DOHH2 (cell line): ENCODE measurements around the gene KCNJ15.

Source experiments
- H3F3A ChIP-seq: fragments of 200-600 bp; sonication (generic), shearing (Covaris generic); 2 replicates; pipeline ENCODE4 v1.6.0; 2016; ENCODE audit warnings: antibody characterized with exemption, mild to moderate bottlenecking; ENCODE audit not compliant: control insufficient read depth, insufficient read depth
- H3K27ac ChIP-seq: fragments of 200-600 bp; sonication (generic); 2 replicates; pipeline ENCODE4 v1.5.1; 2014; ENCODE audit warnings: low read depth, mild to moderate bottlenecking, low read length, moderate library complexity
- H3K27me3 ChIP-seq: fragments of 200-600 bp; sonication (generic); 2 replicates; pipeline ENCODE4 v1.6.1; 2014; ENCODE audit warnings: mild to moderate bottlenecking, low read length, mixed read lengths; ENCODE audit not compliant: control insufficient read depth
- H3K36me3 ChIP-seq: fragments of 200-600 bp; sonication (generic); 2 replicates; pipeline ENCODE4 v1.6.1; 2014; ENCODE audit warnings: mild to moderate bottlenecking, low read length, moderate library complexity, mixed read lengths; ENCODE audit not compliant: control insufficient read depth
- H3K4me1 ChIP-seq: fragments of 200-600 bp; sonication (generic); 2 replicates; pipeline ENCODE4 v1.6.1; 2014; ENCODE audit warnings: mild to moderate bottlenecking, low read length, mixed read lengths; ENCODE audit not compliant: control insufficient read depth
- H3K4me2 ChIP-seq: fragments of 200-600 bp; sonication (generic); 2 replicates; pipeline ENCODE4 v1.6.0; 2014; ENCODE audit warnings: mild to moderate bottlenecking, low read length, moderate library complexity
- H3K4me3 ChIP-seq: fragments of 200-600 bp; sonication (generic); 2 replicates; pipeline ENCODE4 v1.5.1; 2014; ENCODE audit warnings: mild to moderate bottlenecking, low read length, mixed read lengths
- H3K79me2 ChIP-seq: fragments of 200-600 bp; sonication (generic); 2 replicates; pipeline ENCODE4 v1.6.1; 2014; ENCODE audit warnings: mild to moderate bottlenecking, low read length, mixed read lengths; ENCODE audit not compliant: control insufficient read depth
- H3K9me2 ChIP-seq: fragments of 200-600 bp; sonication (generic); replicated peaks from 2 replicates; pipeline ENCODE4 v1.6.1; 2014; ENCODE audit warnings: mild to moderate bottlenecking, low read length, mixed read lengths; ENCODE audit not compliant: control insufficient read depth
- H3K9me3 ChIP-seq: fragments of 200-600 bp; sonication (generic); 2 replicates; pipeline ENCODE4 v1.6.1; 2014; ENCODE audit warnings: antibody characterized with exemption, low read length, mixed read lengths; ENCODE audit not compliant: control insufficient read depth, insufficient read depth
- H4K20me1 ChIP-seq: fragments of 200-600 bp; sonication (generic); 2 replicates; pipeline ENCODE4 v1.6.0; 2014; ENCODE audit warnings: low read depth, mild to moderate bottlenecking, antibody characterized with exemption, low read length, moderate library complexity; ENCODE audit not compliant: control insufficient read depth, insufficient read depth
- EZH2phosphoT487 ChIP-seq: fragments of 200-600 bp; sonication (generic); IDR thresholded peaks from 2 replicates; pipeline ENCODE4 v1.6.1; 2017; ENCODE audit warnings: borderline replicate concordance, mild to moderate bottlenecking, antibody characterized with exemption, low read length, moderate library complexity, mixed read lengths
- TF ChIP-seq, protein P1 (sequence below): fragments of 200-600 bp; sonication (generic); IDR thresholded peaks from one replicate; pipeline ENCODE4 v1.5.1; 2014; ENCODE audit warnings: antibody characterized with exemption, mild to moderate bottlenecking, low read depth, low read length; ENCODE audit not compliant: poor library complexity, severe bottlenecking

Gene KCNJ15

DNA sequence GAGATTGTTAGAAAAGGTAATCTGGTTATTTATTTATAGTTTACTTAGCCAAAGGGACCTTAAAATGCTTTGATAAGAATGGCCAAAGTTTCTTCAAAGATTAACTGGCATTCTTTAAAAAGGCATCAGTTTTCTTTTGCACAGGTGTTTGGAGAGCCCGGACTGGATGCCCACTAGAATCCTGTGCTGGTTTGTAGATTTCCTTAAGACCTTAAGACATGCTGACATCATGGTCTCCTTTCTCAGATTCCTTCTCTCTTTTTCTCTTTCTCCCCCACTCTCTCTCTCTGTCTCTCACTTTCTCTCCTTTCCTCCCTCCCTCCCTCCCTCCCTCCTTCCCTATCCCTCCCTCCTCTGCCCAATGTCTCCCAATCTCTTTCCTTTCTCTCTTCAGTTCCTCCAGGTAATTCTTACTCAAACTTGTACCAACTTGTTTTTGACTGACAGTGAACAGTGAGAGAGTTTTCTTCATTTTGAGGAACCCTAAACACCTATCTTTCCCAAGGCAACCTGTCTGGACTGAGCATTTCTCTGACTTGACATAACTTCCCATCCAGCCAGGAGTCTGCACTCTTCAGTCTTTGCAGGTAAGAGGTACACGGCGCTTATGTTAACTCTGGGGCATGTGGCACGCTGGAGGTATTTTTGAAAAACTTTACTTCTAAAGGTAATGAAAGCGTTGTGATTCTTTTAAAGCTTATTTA is at the start of gene KCNJ15:
Gene KCNJ15 (plus strand): TSS at position 393 of the 704 bp plus-strand sequence. CDS start 42,271 bp downstream, outside the sequence.
- Histone ChIP-seq H3K4me2 (no peak within 1 kb of the TSS), H3F3A (no peaks in the 10 kb centered on the region), H3K4me1 (no peaks in the 10 kb centered on the region), H3K9me2 (no peaks in the 10 kb centered on the region), H3K9me3 (no peaks in the 10 kb centered on the region), H3K79me2 (no peaks in the 10 kb centered on the region), H3K27me3 (no peaks in the 10 kb centered on the region), H3K4me3 (no peak within 1 kb of the TSS), H3K27ac (no peak within 1 kb of the TSS), H3K36me3 (no peaks in the 10 kb centered on the region), H4K20me1 (no peaks in the 10 kb centered on the region)
- TF ChIP-seq, protein P1, sequence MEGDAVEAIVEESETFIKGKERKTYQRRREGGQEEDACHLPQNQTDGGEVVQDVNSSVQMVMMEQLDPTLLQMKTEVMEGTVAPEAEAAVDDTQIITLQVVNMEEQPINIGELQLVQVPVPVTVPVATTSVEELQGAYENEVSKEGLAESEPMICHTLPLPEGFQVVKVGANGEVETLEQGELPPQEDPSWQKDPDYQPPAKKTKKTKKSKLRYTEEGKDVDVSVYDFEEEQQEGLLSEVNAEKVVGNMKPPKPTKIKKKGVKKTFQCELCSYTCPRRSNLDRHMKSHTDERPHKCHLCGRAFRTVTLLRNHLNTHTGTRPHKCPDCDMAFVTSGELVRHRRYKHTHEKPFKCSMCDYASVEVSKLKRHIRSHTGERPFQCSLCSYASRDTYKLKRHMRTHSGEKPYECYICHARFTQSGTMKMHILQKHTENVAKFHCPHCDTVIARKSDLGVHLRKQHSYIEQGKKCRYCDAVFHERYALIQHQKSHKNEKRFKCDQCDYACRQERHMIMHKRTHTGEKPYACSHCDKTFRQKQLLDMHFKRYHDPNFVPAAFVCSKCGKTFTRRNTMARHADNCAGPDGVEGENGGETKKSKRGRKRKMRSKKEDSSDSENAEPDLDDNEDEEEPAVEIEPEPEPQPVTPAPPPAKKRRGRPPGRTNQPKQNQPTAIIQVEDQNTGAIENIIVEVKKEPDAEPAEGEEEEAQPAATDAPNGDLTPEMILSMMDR: no peak
- no peak for TF ChIP-seq EZH2phosphoT487

GRCh38 chr21:38208118-38208517 is 48.7 kb upstream of the KCNJ15 start:
- TF ChIP-seq EZH2phosphoT487: no peak
- TF ChIP-seq, protein P1: no peak
- no peaks in the 10 kb centered on the region for H3K79me2 ChIP-seq
- H3K36me3 ChIP-seq: no peaks in the 10 kb centered on the region
- H3K4me1 ChIP-seq: no peaks in the 10 kb centered on the region
- H3K9me2 ChIP-seq: no peaks in the 10 kb centered on the region
- H3F3A ChIP-seq: no peaks in the 10 kb centered on the region
- no peak overlapping the region for H3K4me3 ChIP-seq
- no peak overlapping the region for H3K27ac ChIP-seq
- no peak overlapping the region for H3K4me2 ChIP-seq
- H3K9me3 ChIP-seq: no peaks in the 10 kb centered on the region
- H3K27me3 ChIP-seq: peaks cover 17% of the 10 kb centered on the region
- no peaks in the 10 kb centered on the region for H4K20me1 ChIP-seq

DNA sequence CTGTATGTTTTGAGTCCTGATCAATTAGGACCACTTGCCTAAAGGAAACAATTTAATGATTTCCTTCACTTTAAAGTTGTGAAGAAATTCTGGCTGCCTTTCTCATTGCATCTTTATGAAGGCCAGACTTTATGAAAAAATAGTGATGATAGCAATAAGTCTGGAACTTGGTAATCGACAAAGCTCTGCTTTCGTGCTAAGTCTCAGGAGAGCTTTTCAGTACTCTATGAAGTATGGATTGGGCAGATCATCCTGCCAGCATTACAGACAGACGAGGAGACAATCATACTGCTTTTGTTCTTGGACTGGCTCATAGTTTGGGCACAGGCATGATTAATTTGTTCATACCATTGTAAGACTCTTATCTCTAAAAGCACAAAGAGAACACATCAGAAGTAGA is 45.5 kb upstream of the KCNJ15 start:
- H3F3A ChIP-seq: no peaks in the 10 kb centered on the region
- no peaks in the 10 kb centered on the region for H3K79me2 ChIP-seq
- no peak overlapping the region for H3K27ac ChIP-seq
- no peak overlapping the region for H3K4me3 ChIP-seq
- H4K20me1 ChIP-seq: no peaks in the 10 kb centered on the region
- no peak overlapping the region for H3K4me2 ChIP-seq
- H3K27me3 ChIP-seq: peaks cover 17% of the 10 kb centered on the region
- H3K36me3 ChIP-seq: no peaks in the 10 kb centered on the region
- TF ChIP-seq, protein P1: no peak
- no peak for TF ChIP-seq EZH2phosphoT487
- H3K9me3 ChIP-seq: no peaks in the 10 kb centered on the region
- H3K9me2 ChIP-seq: no peaks in the 10 kb centered on the region
- no peaks in the 10 kb centered on the region for H3K4me1 ChIP-seq
